ENCODE data around the gene HLA-G.
"Not testable (repeated sequence)": the region's sequence is repeated elsewhere in the genome, so short reads cannot be mapped to it uniquely, and the experiment has no call there.

The HLA-G gene

DNA sequence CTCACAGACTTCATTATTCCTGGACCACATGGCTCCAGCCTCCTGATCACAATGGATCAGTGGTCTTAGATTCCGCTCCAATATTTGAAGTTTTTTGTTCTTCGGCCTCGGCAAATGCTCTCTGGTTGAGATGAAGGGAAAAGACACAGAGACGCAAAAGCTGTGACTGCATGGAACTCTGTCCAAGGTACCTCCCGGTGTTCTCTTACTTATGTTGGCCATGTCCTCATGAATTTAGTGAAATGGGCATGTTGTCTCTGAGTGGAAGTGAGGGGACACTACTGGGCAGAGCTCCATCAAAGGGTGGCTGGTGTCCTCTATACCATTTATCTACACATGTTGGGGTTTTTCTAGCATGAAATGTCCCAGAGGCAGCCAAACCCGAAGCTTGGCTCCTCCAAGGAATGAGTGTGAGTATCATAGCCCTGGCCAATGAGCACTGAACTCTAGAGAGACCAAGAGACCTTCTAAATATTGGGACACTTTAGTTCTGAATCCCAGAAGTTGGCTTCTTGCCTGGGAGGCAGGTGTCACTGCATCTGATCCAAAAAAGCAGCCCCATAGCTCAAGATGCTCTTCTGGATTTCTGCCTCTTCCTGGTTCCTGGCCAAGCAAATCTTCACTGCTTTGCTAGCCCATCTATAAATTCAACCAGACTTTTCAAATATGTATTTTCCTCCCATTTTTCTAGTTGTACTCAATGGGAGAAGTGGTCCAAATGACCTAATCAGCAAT lies 34.1 kb downstream of the HLA-G start:
- DNase-seq (ENCODE audit: low read depth), result no peak
- TF ChIP-seq, protein P1, sequence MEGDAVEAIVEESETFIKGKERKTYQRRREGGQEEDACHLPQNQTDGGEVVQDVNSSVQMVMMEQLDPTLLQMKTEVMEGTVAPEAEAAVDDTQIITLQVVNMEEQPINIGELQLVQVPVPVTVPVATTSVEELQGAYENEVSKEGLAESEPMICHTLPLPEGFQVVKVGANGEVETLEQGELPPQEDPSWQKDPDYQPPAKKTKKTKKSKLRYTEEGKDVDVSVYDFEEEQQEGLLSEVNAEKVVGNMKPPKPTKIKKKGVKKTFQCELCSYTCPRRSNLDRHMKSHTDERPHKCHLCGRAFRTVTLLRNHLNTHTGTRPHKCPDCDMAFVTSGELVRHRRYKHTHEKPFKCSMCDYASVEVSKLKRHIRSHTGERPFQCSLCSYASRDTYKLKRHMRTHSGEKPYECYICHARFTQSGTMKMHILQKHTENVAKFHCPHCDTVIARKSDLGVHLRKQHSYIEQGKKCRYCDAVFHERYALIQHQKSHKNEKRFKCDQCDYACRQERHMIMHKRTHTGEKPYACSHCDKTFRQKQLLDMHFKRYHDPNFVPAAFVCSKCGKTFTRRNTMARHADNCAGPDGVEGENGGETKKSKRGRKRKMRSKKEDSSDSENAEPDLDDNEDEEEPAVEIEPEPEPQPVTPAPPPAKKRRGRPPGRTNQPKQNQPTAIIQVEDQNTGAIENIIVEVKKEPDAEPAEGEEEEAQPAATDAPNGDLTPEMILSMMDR (IDR thresholded peaks at IDR 0.05; ENCODE audit: insufficient read depth, low read depth, low read length, missing control alignments), result no peak
- no peak overlapping the region for H3K4me3 ChIP-seq (ENCODE audit: low read depth, low read length)

DNA sequence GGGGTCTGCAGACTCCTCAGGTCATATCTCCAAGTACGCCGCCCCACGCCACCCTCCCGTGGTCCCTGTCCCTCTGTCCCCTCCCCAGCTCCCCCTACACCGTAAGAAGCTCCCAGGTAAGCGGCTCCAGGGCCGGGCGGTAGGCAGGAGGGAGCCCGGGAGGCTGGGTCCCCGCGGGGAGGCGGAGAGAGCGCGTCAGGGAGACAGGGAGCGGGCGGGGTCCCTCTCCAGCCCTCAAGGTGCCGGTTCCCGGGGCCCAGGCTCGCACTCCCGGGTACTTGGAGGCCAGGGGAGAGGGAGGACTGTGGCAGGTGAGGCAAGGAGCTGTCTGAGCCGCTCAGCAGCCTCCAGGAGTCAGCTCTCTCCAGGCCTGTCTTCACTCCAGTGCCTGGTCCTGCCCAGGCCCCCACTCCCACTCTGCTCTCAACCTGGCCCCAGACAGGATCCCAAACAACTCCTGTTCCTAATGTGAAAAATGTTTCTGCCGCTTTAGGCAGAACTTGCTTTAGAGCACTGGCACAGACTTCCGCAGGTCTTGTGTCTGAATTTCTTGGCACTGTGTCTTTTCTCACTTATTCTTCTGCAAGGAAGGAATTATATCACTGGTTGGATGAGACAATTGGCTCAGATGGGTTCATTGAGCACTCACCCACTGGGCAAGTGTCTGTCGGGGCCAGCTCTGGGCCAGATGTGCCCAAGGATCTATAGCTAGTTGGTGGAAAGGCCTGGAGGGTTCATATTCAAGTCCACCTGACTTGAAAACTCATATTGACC lies 36.6 kb downstream of the HLA-G start:
- TF ChIP-seq, protein P1 (IDR thresholded peaks at IDR 0.05; ENCODE audit: insufficient read depth, low read depth, low read length, missing control alignments), result no peak
- H3K4me3 ChIP-seq (ENCODE audit: low read depth, low read length), result no peak overlapping the region
- no peak for DNase-seq (ENCODE audit: low read depth)

DNA sequence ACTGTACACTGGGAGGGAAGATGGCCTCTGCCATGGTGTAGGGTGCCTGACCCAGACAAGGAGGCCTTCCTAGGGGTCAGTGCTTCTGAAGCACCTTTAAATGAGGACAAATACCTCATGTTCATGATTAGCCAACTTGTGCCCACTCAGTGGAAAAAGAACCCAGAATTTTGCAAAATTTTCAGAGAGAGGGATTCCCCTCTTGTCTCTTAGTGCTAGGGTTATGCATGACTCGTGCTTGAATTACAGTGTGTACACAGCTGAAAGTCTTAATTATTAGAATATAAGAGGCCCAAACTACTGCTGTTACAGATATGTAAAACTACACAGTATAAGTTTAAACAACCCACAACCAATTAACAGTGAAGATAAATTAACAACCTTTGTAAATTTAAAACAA lies 38.0 kb downstream of the HLA-G start:
- TF ChIP-seq, protein P1 (IDR thresholded peaks at IDR 0.05; ENCODE audit: insufficient read depth, low read depth, low read length, missing control alignments), result no peak
- DNase-seq (ENCODE audit: low read depth), result no peak

DNA sequence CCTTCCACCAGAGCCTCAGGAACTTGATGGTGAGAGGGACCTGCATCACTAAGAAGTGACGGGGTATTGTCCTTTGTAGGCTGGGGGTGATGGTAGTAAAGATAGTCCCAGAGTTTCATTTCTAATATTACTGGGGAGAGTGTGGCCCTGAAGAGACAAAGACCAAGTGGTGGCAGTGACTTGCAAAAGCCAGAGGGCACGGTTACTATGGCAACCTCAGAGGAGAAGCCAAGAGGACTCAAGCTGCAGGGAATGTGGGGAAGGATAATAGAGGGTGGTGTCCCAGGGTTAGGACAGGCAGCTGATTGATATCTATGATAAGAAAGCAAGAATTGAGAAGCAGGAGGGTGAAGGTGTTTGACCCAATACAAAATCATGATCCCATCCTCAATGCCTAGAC lies 42.5 kb downstream of the HLA-G start:
- DNase-seq (ENCODE audit: low read depth), result no peak
- TF ChIP-seq, protein P1 (IDR thresholded peaks at IDR 0.05; ENCODE audit: insufficient read depth, low read depth, low read length, missing control alignments), result no peak
- no peak overlapping the region for H3K4me3 ChIP-seq (ENCODE audit: low read depth, low read length)

More for the DNA sequence above, 38.0 kb downstream of the HLA-G start:
- no peak overlapping the region for H3K4me3 ChIP-seq (ENCODE audit: low read depth, low read length)

DNA sequence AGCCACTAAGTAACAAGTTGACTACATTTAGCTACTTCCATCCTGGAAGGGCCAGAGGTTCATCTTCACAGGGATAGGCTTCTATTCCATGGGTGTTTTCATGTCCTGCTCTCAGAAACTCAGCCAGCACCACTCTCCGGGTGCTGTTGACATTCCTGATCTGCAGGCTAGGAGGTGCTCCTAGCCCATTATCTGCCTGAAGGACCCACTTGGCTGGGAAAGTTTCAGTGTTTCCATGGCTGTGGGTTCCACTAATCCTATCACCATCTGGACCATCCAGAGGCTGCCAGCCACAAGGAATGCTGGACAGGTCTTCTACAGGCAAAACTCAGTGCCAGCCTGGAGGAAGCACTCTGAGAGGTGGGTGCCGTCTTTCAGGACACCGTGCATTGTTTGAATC lies 45.2 kb downstream of the HLA-G start:
- no peak for DNase-seq (ENCODE audit: low read depth)
- no peak overlapping the region for H3K4me3 ChIP-seq (ENCODE audit: low read depth, low read length)
- TF ChIP-seq, protein P1 (IDR thresholded peaks at IDR 0.05; ENCODE audit: insufficient read depth, low read depth, low read length, missing control alignments), result no peak

DNA sequence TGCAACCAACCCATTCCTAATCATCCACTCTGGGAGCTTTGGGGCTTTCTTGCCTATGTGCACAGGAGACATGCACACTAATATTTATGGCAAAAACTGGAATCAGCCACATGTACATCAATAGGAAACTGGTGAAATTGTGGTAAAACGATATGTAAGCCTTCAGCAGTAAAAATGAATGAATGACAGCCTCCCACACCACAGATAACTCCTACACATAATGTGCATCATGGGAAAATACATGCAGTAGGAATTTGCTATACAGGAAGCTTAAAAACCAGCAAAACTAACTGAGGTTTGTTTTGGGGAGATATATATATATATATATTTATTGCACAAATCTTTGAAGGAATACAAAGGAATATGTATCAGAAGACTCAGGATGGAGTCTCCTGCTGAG lies 47.6 kb downstream of the HLA-G start:
- TF ChIP-seq, protein P1 (IDR thresholded peaks at IDR 0.05; ENCODE audit: insufficient read depth, low read depth, low read length, missing control alignments), result no peak
- H3K4me3 ChIP-seq (ENCODE audit: low read depth, low read length), result no peak overlapping the region
- DNase-seq (ENCODE audit: low read depth), result no peak

DNA sequence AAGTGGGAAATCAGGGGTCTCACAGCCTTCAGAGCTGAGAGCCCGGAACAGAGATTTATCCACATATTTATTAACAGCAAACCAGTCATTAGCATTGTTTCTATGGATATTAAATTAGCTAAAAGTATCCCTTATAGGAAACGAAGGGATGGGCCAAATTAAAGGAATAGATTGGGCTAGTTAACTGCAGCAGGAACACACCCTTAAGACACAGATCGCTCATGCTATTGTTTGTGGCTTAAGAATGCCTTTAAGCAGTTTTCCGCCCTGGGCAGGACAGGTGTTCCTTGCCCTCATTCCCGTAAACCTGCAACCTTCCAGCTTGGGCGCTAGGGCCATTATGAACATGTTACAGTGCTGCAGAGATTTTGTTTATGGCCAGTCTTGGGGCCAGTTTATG lies 48.1 kb downstream of the HLA-G start:
- not testable (repeated sequence) for H3K4me3 ChIP-seq (ENCODE audit: low read depth, low read length); DNase-seq (ENCODE audit: low read depth)

Measured in GM12865 (cell line).